Suprapubic skin (tissue), 4 donors: ENCODE results near the gene ISYNA1.

Experiments
- CTCF ChIP-seq, 2 donors: fragments of 200-600 bp in 1 of 2; fragments of 450-650 bp in 1 of 2; sonication (generic) in 1 of 2; IDR thresholded peaks; one replicate each; pipeline ENCODE4 v1.5.1; 2016 to 2019; ENCODE audit warnings: antibody characterized with exemption in 2 of 2, mild to moderate bottlenecking in 1 of 2, moderate library complexity in 1 of 2
- POLR2A ChIP-seq, 2 donors: fragments of 450-650 bp; IDR thresholded peaks; one replicate each; pipeline ENCODE4 v1.6.1; 2017; ENCODE audit warnings: antibody characterized with exemption in 2 of 2, mild to moderate bottlenecking in 2 of 2, moderate library complexity in 2 of 2
- POLR2AphosphoS5 ChIP-seq, 3 donors: sonication (generic); formaldehyde crosslinking; IDR thresholded peaks; one replicate each; pipeline ENCODE4 v1.6.1; 2017; ENCODE audit warnings: antibody characterized with exemption in 3 of 3

GRCh38 chr19:18423258-18424020, 14.5 kb downstream of the ISYNA1 start:
- TF ChIP-seq POLR2A (IDR thresholded peaks at IDR 0.05) (no peak), CTCF (IDR thresholded peaks at IDR 0.05) (no peak), POLR2AphosphoS5 (IDR thresholded peaks at IDR 0.05) (no peak)
